WERI-Rb-1 (cell line): Measurements from ENCODE around the gene ERCC2.

Experiments
- DNase-seq: peaks from one replicate; pipeline ENCODE4 v3.0.0-alpha.2; 2020
- H3K27ac ChIP-seq: fragments of 250-450 bp; sonication (Bioruptor Pico); 2 replicates; pipeline ENCODE4 v1.5.1; 2020; ENCODE audit warnings: mild to moderate bottlenecking, moderate library complexity
- H3K27me3 ChIP-seq: fragments of 250-450 bp; sonication (Bioruptor Pico); 2 replicates; pipeline ENCODE4 v1.5.1; 2021; ENCODE audit warnings: mild to moderate bottlenecking, low read depth, moderate library complexity; ENCODE audit not compliant: insufficient read depth, severe bottlenecking
- H3K36me3 ChIP-seq: fragments of 250-450 bp; sonication (Bioruptor Pico); 2 replicates; pipeline ENCODE4 v1.5.1; 2020; ENCODE audit warnings: mild to moderate bottlenecking, moderate library complexity
- H3K4me3 ChIP-seq: 2 replicates; pipeline ENCODE4 v1.5.1; 2011; ENCODE audit warnings: low read depth, mild to moderate bottlenecking, control low read depth, low read length
- H3K9me3 ChIP-seq: fragments of 250-450 bp; sonication (Bioruptor Pico); 2 replicates; pipeline ENCODE4 v1.5.1; 2021; ENCODE audit warnings: mild to moderate bottlenecking, moderate library complexity; ENCODE audit not compliant: severe bottlenecking
- TF ChIP-seq, protein P1 (sequence below): IDR thresholded peaks from 2 replicates; pipeline ENCODE4 v1.5.1; 2011; ENCODE audit warnings: low read depth, mild to moderate bottlenecking, control low read depth, inconsistent platforms, low read length

ERCC2 gene

DNA sequence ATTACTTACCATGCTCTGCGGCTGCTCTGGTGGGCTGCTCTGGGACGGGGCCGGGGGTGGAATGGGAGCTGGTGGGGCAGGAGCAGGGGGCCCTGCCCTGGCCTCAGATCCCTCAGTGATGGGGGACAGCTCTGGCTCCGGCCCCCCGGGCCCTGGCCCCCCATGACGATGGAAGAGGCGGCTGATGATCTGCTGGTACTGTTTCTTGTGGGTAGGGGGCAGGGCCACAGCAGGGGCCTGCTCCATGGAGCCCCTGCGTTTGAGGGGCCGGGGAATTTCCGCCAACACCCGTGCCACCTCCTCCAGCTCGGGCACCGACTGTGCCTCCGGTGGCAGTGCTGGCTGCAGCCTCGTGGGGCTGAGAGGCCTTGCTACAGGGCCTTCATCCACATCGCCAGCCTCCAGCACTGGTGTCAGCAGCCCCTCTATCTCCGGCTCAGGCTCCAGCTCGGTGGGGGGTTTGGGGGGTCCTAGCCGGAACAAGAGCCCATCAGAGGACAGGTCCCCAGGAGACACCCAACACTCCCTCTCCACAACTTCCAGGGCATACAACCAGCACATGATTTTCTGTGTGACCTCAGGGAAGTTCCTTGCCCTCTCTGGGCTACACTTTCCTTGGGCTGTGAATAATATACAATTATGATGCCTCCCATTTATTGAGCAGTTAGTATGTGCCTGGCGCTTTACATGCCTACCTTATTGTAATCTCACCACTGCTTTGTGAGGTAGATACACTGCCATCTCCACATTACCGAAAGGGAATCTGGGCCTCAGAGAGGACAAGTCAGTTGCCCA is 21.7 kb upstream of the ERCC2 start:
- H3K36me3 ChIP-seq, result 0 out of 2 replicates have a peak, but pooled peaks cover 3% of the 10 kb centered on the region
- no peaks in the 10 kb centered on the region for H3K27me3 ChIP-seq
- TF ChIP-seq, protein P1, sequence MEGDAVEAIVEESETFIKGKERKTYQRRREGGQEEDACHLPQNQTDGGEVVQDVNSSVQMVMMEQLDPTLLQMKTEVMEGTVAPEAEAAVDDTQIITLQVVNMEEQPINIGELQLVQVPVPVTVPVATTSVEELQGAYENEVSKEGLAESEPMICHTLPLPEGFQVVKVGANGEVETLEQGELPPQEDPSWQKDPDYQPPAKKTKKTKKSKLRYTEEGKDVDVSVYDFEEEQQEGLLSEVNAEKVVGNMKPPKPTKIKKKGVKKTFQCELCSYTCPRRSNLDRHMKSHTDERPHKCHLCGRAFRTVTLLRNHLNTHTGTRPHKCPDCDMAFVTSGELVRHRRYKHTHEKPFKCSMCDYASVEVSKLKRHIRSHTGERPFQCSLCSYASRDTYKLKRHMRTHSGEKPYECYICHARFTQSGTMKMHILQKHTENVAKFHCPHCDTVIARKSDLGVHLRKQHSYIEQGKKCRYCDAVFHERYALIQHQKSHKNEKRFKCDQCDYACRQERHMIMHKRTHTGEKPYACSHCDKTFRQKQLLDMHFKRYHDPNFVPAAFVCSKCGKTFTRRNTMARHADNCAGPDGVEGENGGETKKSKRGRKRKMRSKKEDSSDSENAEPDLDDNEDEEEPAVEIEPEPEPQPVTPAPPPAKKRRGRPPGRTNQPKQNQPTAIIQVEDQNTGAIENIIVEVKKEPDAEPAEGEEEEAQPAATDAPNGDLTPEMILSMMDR, result no peak
- no peak for DNase-seq
- H3K4me3 ChIP-seq, result no peak overlapping the region
- no peaks in the 10 kb centered on the region for H3K9me3 ChIP-seq
- H3K27ac ChIP-seq, result no peak overlapping the region

DNA sequence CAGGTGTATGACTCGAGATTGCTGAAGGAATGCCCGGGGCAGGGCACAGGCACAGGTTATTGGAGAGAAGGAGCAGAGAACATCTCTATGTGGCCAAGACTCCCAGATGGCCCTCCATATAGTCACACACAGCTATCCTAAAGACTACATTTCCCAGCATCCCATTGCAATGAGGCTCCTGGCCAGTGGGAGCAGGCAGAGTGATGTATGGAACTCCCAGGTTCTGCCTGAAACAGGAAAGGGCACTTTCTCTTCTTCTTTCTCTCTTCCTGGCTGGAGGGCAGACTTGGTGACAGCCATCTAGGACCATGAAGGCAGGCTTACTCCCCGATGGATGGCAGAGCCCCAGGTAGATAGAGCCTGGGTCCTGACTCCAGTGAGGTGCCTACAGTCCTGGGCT is 21.0 kb upstream of the ERCC2 start:
- H3K36me3 ChIP-seq, result 0 out of 2 replicates have a peak, but pooled peaks cover 3% of the 10 kb centered on the region
- no peak for DNase-seq
- no peaks in the 10 kb centered on the region for H3K27me3 ChIP-seq
- no peak overlapping the region for H3K27ac ChIP-seq
- TF ChIP-seq, protein P1, result no peak
- no peaks in the 10 kb centered on the region for H3K9me3 ChIP-seq
- no peak overlapping the region for H3K4me3 ChIP-seq

DNA sequence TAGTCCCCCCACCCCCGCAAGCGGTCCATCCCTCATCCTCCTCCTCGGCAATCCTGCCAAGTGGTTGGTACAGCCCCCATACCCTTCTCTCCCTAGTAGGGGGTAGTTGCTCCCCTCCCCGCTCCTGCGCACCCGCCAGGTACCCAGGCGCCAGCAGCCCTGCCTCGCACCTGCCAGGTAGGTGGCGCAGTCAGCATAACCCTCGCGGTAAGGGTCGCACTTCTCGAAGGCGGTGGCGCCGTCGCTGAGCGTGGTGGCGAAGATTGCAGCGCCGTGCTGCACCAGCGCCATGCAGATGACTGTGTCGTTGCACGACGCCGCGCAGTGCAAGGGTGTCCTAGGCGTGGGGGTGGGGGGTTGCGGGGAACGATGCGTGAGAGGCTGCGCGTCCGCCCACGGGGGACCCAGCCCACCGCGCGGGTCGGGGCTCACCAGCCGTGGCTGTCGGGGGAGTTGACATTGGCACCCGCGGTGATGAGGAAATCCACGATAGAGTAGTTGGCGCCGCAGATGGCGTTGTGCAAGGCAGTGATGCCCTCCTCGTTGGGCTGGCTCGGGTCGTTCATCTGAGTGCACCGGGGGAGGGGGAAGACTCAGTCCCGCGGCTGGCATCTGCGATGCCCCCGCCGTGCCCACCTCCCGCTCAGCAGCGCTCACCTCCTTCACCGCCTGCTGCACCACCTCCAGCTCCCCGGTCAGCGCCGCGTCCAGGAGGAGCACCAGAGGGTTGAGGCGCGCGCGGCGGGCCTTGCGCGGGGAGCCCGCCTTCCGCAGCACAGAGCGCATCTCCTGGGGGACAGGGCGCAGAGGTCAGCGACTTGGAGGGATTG is 15.2 kb upstream of the ERCC2 start:
- TF ChIP-seq, protein P1, result no peak
- Histone ChIP-seq H3K36me3 (no peaks in the 10 kb centered on the region), H3K4me3 (no peak overlapping the region), H3K9me3 (no peaks in the 10 kb centered on the region), H3K27ac (no peak overlapping the region), H3K27me3 (no peaks in the 10 kb centered on the region)
- DNase-seq, result no peak

DNA sequence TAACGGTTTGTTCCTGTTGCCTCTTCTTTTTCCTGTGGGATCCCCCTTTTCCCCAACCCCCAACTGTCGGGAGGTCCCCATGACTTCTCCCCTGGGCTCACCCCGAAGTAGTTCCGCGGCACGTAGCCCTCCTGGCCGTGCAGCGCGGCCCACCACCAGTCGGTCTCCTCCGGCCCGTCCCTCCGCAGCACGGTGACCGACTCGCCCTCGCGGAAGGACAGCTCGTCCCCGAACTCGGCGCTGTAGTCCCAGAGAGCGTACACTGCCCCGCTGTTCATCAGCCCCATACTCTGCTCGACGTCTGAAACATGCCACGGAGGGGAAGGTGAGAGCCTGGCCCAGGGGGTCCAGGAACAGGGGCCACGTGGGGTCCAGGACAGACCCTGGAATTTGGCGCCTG is 12.1 kb upstream of the ERCC2 start:
- TF ChIP-seq, protein P1, result no peak
- Histone ChIP-seq H3K27me3 (no peaks in the 10 kb centered on the region), H3K4me3 (no peak overlapping the region), H3K36me3 (no peaks in the 10 kb centered on the region), H3K9me3 (no peaks in the 10 kb centered on the region), H3K27ac (no peak overlapping the region)
- no peak for DNase-seq

DNA sequence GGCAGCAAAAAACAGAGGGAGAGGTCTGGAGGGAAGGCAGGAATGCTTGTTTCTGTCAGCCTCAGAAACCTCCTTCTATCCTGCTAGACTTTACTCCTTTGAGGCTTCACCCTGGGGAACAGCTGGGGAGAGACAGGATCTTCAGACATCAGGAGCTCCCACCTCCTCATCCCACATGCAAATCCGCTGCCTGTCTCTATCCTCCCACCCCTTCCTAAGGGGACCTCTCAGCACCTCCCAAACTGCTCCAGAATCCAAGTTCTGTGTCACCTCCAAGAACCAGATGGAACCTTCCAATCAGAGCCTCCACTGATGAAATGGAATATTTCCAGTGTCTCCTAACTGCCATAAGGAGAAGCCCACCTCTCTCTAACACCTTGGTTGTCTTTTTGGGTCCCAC is 9.7 kb upstream of the ERCC2 start:
- Histone ChIP-seq H3K27ac (no peak overlapping the region), H3K36me3 (no peaks in the 10 kb centered on the region), H3K27me3 (no peaks in the 10 kb centered on the region), H3K4me3 (no peak overlapping the region), H3K9me3 (no peaks in the 10 kb centered on the region)
- DNase-seq, result no peak
- TF ChIP-seq, protein P1, result no peak
